HepG2 (cell line): ENCODE results near the gene LDHAL6B. TPM values are rescaled to one million over a fixed set of nuclear protein-coding genes. Genes with fewer than 3 reads are reported as not detected.

Experiments
- ATAC-seq: fragments of 200-7000 bp; cut with Tn5 transposase; 3 replicates; pipeline ENCODE4 v1.9.1; 2020; ENCODE audit warnings: mild to moderate bottlenecking, moderate library complexity
- BruUV-seq: library from RNA; stranded (reverse); fragments of 400-500 nt; replicated peaks from 2 replicates; lab custom pipeline; 2021; lab: Mats Ljungman, UMichigan
- CTCF ChIA-PET: fragments of 300-600 bp; formaldehyde crosslinking; extraction: SDS; loops from one replicate; lab custom pipeline; 2021; ENCODE audit warnings: low total read pairs, inconsistent platforms, low intra/inter-chr PET ratio; lab: Yijun Ruan, JAX
- POLR2A ChIA-PET: fragments of 350-600 bp; sonication (Branson Sonifier 250); formaldehyde crosslinking; loops from one replicate; lab custom pipeline; 2020; ENCODE audit warnings: antibody characterized with exemption, inconsistent platforms; lab: Yijun Ruan, JAX
- DNase-seq: peaks from one replicate; pipeline ENCODE4 v3.0.0-alpha.2; 2015; ENCODE audit warnings: low spot score
- FAIRE-seq: peaks from 3 replicates; lab custom pipeline; 2011; peaks lifted over from hg19 to GRCh38; lab: Jason Lieb, UNC
- H2AFZ ChIP-seq: one replicate; pipeline ENCODE4 v1.6.1; 2011; ENCODE audit warnings: low read length, inconsistent platforms
- H3K27ac ChIP-seq: fragments of 300-600 bp; 3 replicates; pipeline ENCODE4 v1.8.0; 2011; ENCODE audit warnings: mixed run types, mild to moderate bottlenecking, mixed read lengths, low read length, inconsistent platforms; ENCODE audit not compliant: insufficient read depth; ENCODE audit errors: extremely low read length
- H3K27me3 ChIP-seq, 2 experiments: fragments of 200-600 bp in 1 of 2; 2 replicates in 1 of 2; 3 replicates in 1 of 2; pipeline versions ENCODE4 v1.6.0 to v1.8.0; 2011; ENCODE audit warnings: low read length in 2 of 2, mild to moderate bottlenecking in 2 of 2, moderate library complexity in 2 of 2, inconsistent platforms in 1 of 2; ENCODE audit not compliant: insufficient read depth in 2 of 2, control insufficient read depth in 1 of 2
- H3K36me3 ChIP-seq, 2 experiments: fragments of 200-600 bp in 1 of 2; replicated peaks in 1 of 2; 2 replicates in 1 of 2; 3 replicates in 1 of 2; pipeline versions ENCODE4 v1.5.1 to v1.8.0; 2011; ENCODE audit warnings: low read length in 2 of 2, inconsistent platforms in 1 of 2; ENCODE audit not compliant: insufficient read depth in 2 of 2, control insufficient read depth in 1 of 2
- H3K4me1 ChIP-seq: 2 replicates; pipeline ENCODE4 v1.5.1; 2012; ENCODE audit warnings: low read length, inconsistent platforms; ENCODE audit not compliant: insufficient read depth
- H3K4me2 ChIP-seq: 2 replicates; pipeline ENCODE4 v1.6.0; 2011; ENCODE audit warnings: low read depth, low read length, inconsistent platforms
- H3K4me3 ChIP-seq, 3 experiments: fragments of 200-600 bp in 1 of 3; sonication (generic), shearing (Covaris generic) in 1 of 3; replicated peaks in 1 of 3; 2 replicates each; pipeline ENCODE4 v1.5.1; 2011 to 2016; ENCODE audit warnings: low read length in 3 of 3, inconsistent platforms in 2 of 3, low read depth in 2 of 3, mild to moderate bottlenecking in 2 of 3, control low read depth in 1 of 3, mixed read lengths in 1 of 3; ENCODE audit not compliant: insufficient read depth in 1 of 3
- H3K79me2 ChIP-seq: one replicate; pipeline ENCODE4 v1.6.1; 2011; ENCODE audit warnings: low read length, inconsistent platforms; ENCODE audit not compliant: insufficient read depth
- H3K9ac ChIP-seq: 2 replicates; pipeline ENCODE4 v1.6.0; 2011; ENCODE audit warnings: mild to moderate bottlenecking, low read depth, low read length, inconsistent platforms; ENCODE audit not compliant: insufficient read depth
- H3K9me3 ChIP-seq: 2 replicates; pipeline ENCODE4 v1.5.1; 2012; ENCODE audit warnings: mild to moderate bottlenecking, low read length
- H4K20me1 ChIP-seq: 2 replicates; pipeline ENCODE4 v1.6.0; 2011; ENCODE audit warnings: inconsistent platforms, mild to moderate bottlenecking, low read length, moderate library complexity; ENCODE audit not compliant: insufficient read depth
- GATA4 ChIP-seq: sonication (generic); IDR thresholded peaks from 2 replicates; pipeline ENCODE4 v1.6.1; 2016; ENCODE audit warnings: antibody characterized with exemption, low read depth, borderline replicate concordance
- JARID2 ChIP-seq: sonication (generic); formaldehyde crosslinking; IDR thresholded peaks from 2 replicates; pipeline ENCODE4 v1.8.1; 2023; ENCODE audit warnings: missing genetic modification reagents, inconsistent platforms; ENCODE audit not compliant: insufficient replicate concordance
- NCOA5 ChIP-seq: sonication (generic); formaldehyde crosslinking; IDR thresholded peaks from 2 replicates; pipeline ENCODE4 v1.4.0; 2020; ENCODE audit warnings: missing genetic modification reagents
- PITX1 ChIP-seq: sonication (generic); formaldehyde crosslinking; IDR thresholded peaks from 2 replicates; pipeline ENCODE4 v1.5.1; 2020; ENCODE audit warnings: mild to moderate bottlenecking, missing genetic modification reagents
- POLR2A ChIP-seq, 2 experiments: IDR thresholded peaks; 2 replicates each; pipeline ENCODE4 v1.6.1; 2011; ENCODE audit warnings: low read depth in 2 of 2, low read length in 2 of 2, mild to moderate bottlenecking in 1 of 2, moderate library complexity in 1 of 2; ENCODE audit not compliant: insufficient read depth in 1 of 2
- RBM39 ChIP-seq: fragments of 200-400 bp; formaldehyde crosslinking; IDR thresholded peaks from one replicate; pipeline ENCODE4 v1.6.1; 2018; ENCODE audit warnings: antibody characterized with exemption, mild to moderate bottlenecking, low read depth, low read length; ENCODE audit not compliant: poor library complexity, severe bottlenecking
- SP4 ChIP-seq: sonication (generic); formaldehyde crosslinking; IDR thresholded peaks from 2 replicates; pipeline ENCODE4 v1.8.1; 2023; ENCODE audit warnings: mild to moderate bottlenecking, missing genetic modification reagents
- SRY ChIP-seq: sonication (generic); formaldehyde crosslinking; IDR thresholded peaks from 2 replicates; pipeline ENCODE4 v1.8.0; 2022; ENCODE audit warnings: mild to moderate bottlenecking, missing genetic modification reagents
- ZFP37 ChIP-seq: sonication (generic); formaldehyde crosslinking; IDR thresholded peaks from 2 replicates; pipeline ENCODE4 v1.4.0; 2020; ENCODE audit warnings: missing genetic modification reagents, borderline replicate concordance
- ZNF234 ChIP-seq: sonication (generic); formaldehyde crosslinking; conservative IDR thresholded peaks from 2 replicates; pipeline ENCODE4 v1.5.1; 2020; ENCODE audit warnings: mild to moderate bottlenecking, missing genetic modification reagents
- ZNF34 ChIP-seq: sonication (generic); formaldehyde crosslinking; IDR thresholded peaks from 2 replicates; pipeline ENCODE4 v1.4.0; 2020; ENCODE audit warnings: mild to moderate bottlenecking, missing genetic modification reagents, borderline replicate concordance
- WGBS: methylation state at CpG from one replicate; pipeline ENCODE4 v1.1.6; 2017; ENCODE audit warnings: low lambda C conversion rate; 5-methylcytosine and 5-hydroxymethylcytosine counted together
- in situ Hi-C: cut with HindIII; loops from 2 replicates; pipeline ENCODE4 v1.10.0; 2017; ENCODE audit warnings: low pct_unique_long_range_greater_than_20kb; ENCODE audit not compliant: extremely low pct_ligation_motif_present
- intact Hi-C: fragments of 100-400 bp; cut with micrococcal nuclease; formaldehyde crosslinking; loops from one replicate; pipeline ENCODE4 v1.10.0; 2022; ENCODE audit not compliant: unreplicated experiment
- polyA plus RNA-seq, 8 experiments: library from polyadenylated mRNA; depleted of rRNA in 3 of 8; stranded (reverse) in 7 of 8; unstranded in 1 of 8; fragments of >200 nt; fragmentation: Illumina TruSeq in 4 of 8; extraction: Trizol in 4 of 8; gene quantifications; 2 replicates each; pipeline versions ENCODE4 v1.2.1 to v1.2.3, GENCODE V29; 2011 to 2016; ENCODE audit warnings: low read depth in 4 of 8, missing spikeins in 1 of 8, mixed read lengths in 1 of 8; ENCODE audit not compliant: insufficient read depth in 1 of 8
- total RNA-seq, 5 experiments: library from RNA; depleted of rRNA; stranded (reverse); fragments of >200 nt; fragmentation: Illumina TruSeq; extraction: Trizol; gene quantifications; 2 replicates each; pipeline ENCODE4 v1.2.3, GENCODE V29; 2016; ENCODE audit warnings: low read depth in 1 of 5

The LDHAL6B gene
- total and polyA plus RNA-seq, 2 of the 13 experiments (the other 11 are each of a cell fraction or from before 2014, with no cell fraction given), result not detected

DNA sequence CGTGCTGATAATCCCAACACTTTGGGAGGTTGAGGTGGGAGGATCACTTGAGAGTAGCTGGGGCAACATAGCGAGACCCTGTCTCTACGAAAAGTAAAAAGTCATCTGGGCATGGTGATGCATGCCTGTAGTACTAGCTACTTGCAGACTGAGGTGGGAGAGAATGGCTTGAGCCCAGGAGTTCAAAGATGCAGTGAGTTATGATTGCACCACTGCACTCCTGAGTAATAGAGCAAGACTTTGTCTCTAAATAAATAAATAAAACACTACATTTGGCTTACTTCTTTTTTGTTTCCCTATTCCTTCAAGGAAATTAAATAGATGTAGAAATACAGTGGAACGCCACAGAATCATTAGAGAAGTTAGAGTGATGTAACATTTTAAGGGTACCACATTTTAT, 20.1 kb upstream of the LDHAL6B start:
- ChIA-PET POLR2A (no interaction called here), CTCF (no interaction called here)
- no peak overlapping the region for H3K9ac ChIP-seq
- no peak for FAIRE-seq
- no peak for DNase-seq
- H3K27me3 ChIP-seq, result no peaks in the 10 kb centered on the region
- no peaks in the 10 kb centered on the region for H3K4me1 ChIP-seq
- TF ChIP-seq ZFP37 (CRISPR knock-in tag) (no peak), ZNF34 (CRISPR knock-in tag) (no peak), RBM39 (no peak), JARID2 (CRISPR knock-in tag) (no peak), SRY (CRISPR knock-in tag) (no peak), SP4 (no peak), ZNF234 (CRISPR knock-in tag) (no peak)
- 100% methylated on average over 4 of the region's 4 CpGs for WGBS
- no peaks in the 10 kb centered on the region for H3K79me2 ChIP-seq
- no peak overlapping the region for H2AFZ ChIP-seq
- H3K4me2 ChIP-seq, result no peak overlapping the region
- H3K27ac ChIP-seq, result no peak overlapping the region
- no peak overlapping the region for H3K4me3 ChIP-seq
- peaks cover 3 to 34% of the 10 kb centered on the region in 2 experiments; a peak in 3 of 5 replicates for H3K36me3 ChIP-seq
- peaks cover 12% of the 10 kb centered on the region for H3K9me3 ChIP-seq
- ATAC-seq, result no peak
- no peaks in the 10 kb centered on the region for H4K20me1 ChIP-seq
- BruUV-seq, result no TSS peak
- in situ Hi-C loops, result no loop called here
- intact Hi-C loops, result no loop called here

DNA sequence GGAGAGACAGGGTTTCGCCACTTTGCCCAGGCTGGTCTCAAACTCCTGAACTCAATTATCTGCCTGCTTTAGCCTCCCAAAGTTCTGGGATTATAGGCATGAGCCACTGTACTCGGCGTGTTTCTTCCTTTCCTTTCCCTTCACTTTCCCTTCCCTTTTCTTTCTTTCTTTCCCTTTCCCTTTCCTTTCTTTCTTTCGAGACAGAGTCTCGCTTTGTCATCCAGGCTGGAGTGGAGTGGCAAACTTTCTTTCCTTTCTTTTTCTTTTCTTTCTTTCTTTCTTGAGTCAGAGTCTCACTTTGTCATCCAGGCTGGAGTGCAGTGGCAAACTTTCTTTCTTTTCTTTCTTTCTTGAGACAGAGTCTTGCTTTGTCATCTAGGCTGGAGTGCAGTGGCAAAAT, 17.4 kb upstream of the LDHAL6B start:
- H3K4me3 ChIP-seq, result no peak overlapping the region
- no peak overlapping the region for H3K4me2 ChIP-seq
- no peak overlapping the region for H3K27ac ChIP-seq
- ATAC-seq (no peak), DNase-seq (no peak), FAIRE-seq (no peak)
- ChIA-PET CTCF (no interaction called here), POLR2A (no interaction called here)
- 94% methylated on average over 5 of the region's 5 CpGs for WGBS
- H3K79me2 ChIP-seq, result no peaks in the 10 kb centered on the region
- H3K4me1 ChIP-seq, result no peaks in the 10 kb centered on the region
- H4K20me1 ChIP-seq, result no peaks in the 10 kb centered on the region
- H2AFZ ChIP-seq, result no peak overlapping the region
- no TSS peak for BruUV-seq
- H3K9ac ChIP-seq, result no peak overlapping the region
- in situ Hi-C loops, result no loop called here
- H3K27me3 ChIP-seq, result no peaks in the 10 kb centered on the region
- H3K36me3 ChIP-seq, result peaks cover 8 to 35% of the 10 kb centered on the region in 2 experiments; a peak in 4 of 5 replicates
- no peaks in the 10 kb centered on the region for H3K9me3 ChIP-seq
- intact Hi-C loops, result no loop called here
- no peak for TF ChIP-seq NCOA5
- TF ChIP-seq GATA4, result no peak
- TF ChIP-seq POLR2A (IDR thresholded peaks at IDR 0.05; ENCODE audit: insufficient read depth in 1 of 2, low read depth in 2 of 2, low read length in 2 of 2), result no peak
- no peak for TF ChIP-seq PITX1 (CRISPR knock-in tag)
